Activated CD8-positive, alpha-beta memory T cell treated with anti-CD3 and anti-CD28 coated beads for 4 hours (primary cell): Measurements from ENCODE around the gene SPATA25.
"Not testable (repeated sequence)": the region's sequence is repeated elsewhere in the genome, so short reads cannot be mapped to it uniquely, and the experiment has no call there.

Source experiments
- DNase-seq, 2 donors: peaks; one replicate each; pipeline ENCODE4 v3.0.0-alpha.2; 2020; ENCODE audit warnings: low read depth in 2 of 2

Gene SPATA25, protein sequence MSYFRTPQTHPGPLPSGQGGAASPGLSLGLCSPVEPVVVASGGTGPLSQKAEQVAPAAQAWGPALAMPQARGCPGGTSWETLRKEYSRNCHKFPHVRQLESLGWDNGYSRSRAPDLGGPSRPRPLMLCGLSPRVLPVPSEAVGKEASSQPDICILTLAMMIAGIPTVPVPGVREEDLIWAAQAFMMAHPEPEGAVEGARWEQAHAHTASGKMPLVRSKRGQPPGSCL

DNA sequence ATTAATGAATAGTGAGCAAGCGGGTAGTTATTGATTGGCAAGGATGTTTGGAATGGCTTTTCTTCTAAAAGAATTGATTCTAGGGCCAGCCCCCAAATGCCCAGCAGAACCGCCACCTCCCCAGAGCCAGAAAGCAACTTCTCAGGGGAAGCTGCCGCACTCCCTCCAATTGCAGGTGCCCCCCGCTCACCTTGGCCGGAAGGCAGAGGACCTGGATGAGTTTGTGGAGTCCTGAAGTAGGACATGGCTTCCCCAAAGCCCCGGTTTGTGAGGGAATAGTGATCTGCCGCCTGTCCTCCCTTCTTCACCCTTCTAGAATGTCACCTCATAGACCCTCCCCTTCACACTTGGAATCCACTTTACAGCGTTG is at the start of gene SPATA25:
TSS of gene SPATA25 (minus strand) at position 277 of the 370 bp plus-strand sequence. CDS start at position 245, 32 bp downstream.
- DNase-seq: no peak

DNA sequence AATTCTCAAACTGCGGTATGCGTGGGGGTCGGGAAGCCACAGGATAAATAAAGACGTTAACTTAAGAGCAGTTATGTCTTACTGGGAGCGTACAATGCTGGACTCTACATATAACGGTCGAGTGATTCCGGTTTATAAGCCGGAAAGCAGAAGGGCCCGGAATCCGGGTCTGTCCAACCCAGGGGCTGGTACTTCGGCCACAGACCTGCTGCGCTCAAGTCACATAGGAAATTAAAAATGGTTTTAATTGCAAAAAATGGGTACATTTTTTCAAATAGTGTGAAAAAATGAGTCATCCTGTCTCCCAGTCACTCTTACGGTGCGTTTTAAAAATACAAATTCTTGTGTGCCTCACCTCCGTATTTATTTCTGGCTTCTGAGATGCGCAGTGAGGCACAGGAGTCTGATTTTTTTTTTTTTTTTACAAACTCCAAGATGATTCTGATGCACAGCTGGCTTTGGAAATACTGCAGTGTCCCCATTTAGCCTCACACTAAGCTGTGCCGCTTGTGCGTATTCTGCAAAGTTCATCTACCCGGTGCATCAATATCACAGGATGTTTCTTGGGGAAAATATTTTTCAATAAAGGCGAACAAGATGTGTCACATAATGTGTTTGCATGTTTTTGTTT is 48.1 kb upstream of the SPATA25 start:
- DNase-seq: no peak

DNA sequence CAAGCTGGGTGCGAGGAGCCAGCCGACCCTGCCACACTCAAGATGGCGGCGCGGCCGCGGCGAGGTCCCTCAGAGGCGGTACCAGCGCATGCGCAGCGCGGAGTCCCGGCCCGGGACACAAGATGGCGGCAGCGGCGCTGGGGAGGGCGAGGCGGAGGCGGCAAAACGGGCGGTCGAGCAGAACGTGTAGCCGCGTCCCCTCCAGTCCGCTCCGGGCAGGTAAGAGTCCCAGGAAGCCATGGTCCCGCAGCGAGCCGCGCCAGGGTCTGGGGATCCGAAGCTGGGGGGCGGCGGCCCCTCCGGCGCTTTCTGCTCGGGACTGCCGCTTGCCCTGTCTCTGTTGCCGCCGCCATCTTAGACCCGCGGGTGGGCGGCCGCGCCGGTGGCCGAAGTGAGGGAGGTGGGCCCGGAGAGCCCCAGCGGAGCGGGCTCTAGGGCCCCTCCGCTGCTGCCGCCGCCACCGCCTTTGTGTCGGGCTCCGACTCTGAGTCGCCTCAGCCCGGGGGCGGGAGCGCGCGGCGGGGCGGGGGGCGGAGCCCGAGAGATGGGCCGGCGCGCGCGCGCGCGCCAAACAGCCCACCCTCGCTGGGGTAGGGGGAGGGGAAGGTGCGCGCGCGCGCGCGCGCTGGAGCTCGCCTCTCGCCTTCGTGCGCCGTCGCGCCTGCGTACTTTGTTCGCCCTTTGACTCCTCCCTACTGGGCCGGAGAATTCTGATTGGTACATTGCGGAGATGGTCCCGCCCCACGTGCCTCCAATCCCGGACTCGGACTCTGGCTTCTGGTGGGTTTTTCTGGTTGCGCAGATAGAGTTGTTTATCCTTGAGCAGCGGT is 47.4 kb upstream of the SPATA25 start, which contains the start of gene PCIF1:
TSS of gene PCIF1 (plus strand) at position 98 of the 830 bp plus-strand sequence. CDS start 4,317 bp downstream, outside the sequence.
- DNase-seq: peak; percentile 96 to 97

DNA sequence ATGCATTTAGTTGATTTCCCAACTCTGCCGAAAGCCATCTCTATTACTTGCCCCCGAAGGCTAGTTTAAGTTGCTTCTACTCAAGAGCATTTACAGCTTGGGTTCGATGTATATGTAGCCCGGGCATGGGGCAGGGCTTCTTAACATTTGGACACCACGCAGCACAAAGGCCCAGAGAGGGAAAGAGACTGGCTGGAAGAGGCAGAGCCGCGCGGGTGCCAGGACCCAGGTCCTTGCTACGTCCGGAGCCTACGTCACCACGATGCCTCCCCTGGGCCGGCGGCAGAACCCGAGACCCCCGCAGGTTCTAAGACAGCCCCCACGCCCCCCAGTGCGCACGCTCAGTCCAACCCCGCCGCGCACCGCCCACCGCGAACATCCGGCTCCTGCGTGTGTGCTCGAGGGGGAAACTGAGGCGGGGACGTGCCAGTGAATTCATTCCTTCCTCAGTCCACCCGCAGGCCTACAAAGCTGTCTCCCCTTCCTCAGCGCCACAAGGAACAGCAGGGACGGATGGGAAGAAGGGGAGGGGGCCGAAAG is 46.7 kb upstream of the SPATA25 start:
- DNase-seq: peak in 1 of 2 donors; percentile 30

DNA sequence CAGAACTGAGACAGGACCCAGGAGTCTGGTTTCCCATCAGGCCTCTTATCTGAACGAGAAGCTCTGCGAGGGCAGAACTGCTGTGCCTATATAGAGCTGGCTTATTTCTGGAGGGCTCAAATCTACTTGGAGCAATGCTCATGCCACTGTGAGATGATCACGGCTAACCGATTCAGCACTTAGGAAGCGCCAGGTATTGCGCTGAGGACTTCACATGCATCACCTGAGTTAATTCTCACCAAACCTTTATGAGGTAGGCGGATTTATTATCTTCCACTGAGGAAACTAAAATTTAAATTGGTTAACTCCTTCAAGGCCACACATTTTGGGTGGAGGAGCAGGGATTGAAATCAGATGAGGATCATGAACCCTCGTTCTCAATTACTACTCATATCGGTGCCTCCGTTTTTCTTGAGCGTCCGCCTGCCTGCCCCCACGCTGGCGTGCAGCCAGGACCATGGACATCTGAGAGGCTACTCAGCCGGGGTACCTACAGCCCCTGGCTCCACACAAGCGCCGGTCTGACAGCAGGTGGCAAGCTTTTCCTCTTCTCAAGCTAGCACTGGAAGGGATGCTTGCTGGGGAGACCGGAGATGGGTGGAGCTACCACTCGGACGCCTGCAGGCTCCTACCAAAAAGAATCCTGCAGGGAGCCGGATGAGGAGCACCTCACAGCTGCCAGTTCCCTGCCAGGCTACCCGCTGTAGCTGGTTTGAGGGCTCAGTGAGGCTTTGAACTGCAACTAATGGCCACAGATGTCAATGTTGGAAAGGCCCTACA is 46.0 kb upstream of the SPATA25 start:
- peak; percentile 21 to 32 for DNase-seq

DNA sequence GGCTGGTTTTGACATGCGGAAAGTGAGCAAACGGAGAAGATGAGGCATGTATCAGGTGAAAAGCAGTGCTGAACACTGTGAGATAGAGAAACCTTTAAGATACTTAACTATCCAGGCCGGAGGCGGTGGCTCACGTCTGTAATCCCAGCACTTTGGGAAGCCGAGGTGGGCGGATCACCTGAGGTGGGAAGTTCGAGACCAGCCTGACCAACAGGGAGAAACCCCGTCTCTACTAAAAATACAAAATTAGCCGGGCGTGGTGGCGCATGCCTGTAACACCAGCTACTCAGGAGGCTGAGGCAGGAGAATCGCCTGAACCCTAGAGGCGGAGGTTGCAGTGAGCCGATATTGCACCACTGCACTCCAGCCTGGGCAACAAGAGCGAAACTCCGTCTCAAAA is 44.3 kb upstream of the SPATA25 start:
- not testable (repeated sequence) for DNase-seq

DNA sequence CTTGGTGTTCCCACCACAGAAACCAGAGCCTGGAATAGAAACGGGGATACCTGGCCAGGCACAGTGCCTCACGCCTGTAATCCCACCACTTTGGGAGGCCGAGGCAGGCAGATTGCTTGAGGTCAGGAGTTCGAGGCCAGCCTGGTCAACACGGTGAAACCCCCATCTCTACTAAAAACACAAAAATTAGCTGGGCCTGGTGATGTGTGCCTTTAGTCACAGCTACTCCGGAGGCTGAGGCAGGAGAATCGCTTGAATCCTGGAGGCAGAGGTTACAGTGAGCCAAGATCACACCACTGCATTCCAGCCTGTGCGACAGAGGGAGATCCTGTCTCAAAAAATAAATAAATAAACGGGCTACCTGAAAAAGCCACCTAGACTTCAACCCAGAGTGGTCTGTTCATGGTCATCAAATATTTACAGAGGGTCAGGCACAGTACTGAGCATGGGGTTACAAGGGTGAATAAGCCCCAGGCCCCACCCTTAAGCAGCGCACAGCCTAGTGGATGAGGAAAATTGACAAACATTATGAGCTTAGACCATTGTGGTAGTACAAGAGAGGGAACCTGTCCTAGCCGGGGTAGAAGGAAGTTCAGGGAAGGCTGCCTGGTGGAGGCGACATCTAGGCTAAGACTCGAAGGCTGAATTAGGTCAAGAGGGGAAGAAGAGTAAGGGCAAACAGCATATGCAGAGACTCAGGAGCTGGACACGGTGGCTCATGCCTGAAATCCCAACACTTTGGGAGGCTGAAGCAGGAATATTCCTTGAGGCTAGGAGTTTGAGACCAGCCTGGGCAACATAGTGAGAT is 39.9 kb upstream of the SPATA25 start:
- DNase-seq: no peak

DNA sequence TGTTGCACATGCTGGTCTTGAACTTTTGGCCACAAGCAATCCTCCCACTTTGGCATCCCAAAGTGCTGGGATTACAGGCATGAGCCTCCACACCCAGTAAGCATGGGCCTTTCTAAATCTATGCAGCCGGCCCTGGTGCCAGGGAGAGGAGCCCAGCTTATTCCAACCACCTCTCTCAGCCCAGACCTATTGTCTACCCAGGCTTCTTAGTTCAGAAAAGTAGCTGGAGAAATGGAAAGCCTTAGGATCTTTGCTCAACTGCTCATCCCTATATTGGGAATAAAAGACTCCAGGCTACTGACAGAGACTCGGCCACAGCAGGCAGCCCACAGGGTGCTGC is 39.3 kb upstream of the SPATA25 start:
- DNase-seq: no peak

DNA sequence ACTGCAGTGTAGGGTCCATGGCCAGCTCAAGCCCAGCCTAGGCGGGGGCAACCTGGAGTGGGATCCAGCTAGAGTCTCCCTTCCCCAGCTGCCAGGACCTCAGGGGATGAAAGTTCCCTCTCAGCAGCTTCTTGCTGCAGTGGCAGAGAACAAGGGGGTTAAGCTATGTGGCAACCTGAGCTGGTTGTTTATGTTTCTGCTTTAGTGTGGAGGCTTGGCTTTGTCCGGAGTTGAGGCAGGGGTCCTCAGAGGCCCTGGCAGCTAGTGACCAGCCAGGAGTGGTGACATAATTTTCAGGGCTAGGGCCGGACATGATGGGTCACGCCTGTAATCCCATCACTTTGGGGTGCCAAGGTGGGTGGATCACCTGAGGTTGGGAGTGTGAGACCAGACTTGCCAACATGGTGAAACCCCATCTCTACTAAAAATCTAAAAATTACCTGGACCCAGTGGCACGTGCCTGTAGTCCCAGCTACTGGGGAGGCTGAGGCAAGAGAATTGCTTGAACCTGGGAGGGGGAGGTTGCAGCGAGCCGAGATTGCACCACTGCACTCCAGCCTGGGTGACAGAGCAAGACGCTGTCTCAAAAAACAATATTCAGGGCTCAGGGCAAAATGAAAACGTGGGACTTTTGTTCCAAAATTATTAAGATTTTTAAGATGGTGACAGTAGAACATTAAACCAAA is 38.5 kb upstream of the SPATA25 start:
- no peak for DNase-seq

DNA sequence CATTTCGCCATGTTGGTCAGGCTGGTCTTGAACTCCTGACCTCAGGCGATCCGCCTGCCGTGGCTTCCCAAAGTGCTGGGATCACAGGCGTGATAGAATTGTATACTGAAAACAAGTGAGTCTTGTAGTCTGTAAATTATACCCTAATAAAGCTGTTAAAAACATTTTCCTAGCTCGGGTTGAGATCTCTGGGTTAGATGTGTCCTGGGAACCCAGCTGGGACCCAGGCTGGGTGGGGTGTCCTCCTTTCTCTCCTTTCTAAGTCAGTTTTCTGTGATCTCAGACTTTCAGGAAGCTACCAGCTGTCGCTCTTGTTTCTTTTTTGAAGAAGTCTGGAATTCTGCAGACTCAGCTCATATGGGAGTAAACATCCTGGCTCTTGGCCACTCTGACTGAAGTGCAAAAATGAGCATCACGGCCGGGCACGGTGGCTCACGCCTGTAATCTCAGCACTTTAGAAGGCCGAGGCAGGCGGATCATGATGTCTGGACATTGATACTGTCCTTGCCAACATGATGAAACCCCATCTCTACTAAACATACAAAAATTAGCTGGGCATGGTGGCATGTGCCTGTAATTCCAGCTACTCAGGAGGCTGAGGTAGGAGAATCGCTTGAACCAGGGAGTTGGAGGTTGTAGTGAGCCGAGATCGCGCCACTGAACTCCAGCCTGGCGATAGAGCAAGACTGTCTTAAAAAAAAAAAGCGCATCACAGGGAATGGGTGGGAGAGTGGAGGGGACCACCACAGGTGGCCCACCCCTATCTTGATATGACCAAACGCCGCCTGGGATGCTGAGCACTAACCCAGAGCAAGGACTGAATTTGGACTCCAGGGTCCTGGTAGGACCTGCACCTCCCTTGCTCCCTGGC is 37.2 kb upstream of the SPATA25 start:
- no peak for DNase-seq

DNA sequence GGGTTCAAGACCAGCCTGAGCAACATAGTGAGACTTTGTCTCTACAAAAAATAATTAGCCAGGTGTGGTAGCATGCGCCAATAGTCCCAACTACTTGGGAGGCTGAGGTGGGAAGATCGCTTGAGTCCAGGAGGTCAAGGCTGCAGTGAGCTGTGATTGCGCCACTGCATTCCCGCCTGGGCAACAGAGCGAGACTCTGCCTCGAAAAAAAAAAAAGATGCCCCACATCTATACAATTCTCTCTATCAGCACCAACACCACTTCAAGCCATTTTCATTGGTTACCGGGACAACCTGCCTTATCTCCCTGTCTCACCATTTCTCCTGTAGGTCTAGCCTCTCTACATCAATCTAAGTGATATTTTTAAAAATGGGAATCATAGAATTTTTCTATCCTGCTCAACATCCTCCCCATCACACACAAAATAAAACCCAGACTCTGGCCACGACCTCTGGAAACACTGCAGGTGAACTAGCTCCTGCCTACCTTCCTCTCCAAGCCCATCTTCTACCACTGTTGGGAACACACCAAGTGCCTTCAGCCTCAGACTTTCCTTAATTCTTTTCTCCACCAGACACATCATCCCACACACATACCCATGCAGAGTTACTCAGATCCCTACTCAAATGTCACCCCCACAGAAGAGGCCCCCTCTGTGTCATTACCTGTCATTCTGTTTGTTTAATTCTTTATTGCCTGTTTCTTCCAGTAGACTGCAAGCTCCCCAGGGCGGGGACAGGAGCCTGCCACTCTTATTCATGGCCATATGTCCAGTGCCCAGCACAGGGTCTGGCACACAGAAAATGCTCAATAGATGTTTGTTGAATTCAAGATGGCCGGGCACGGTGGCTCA is 34.1 kb upstream of the SPATA25 start:
- DNase-seq: no peak

DNA sequence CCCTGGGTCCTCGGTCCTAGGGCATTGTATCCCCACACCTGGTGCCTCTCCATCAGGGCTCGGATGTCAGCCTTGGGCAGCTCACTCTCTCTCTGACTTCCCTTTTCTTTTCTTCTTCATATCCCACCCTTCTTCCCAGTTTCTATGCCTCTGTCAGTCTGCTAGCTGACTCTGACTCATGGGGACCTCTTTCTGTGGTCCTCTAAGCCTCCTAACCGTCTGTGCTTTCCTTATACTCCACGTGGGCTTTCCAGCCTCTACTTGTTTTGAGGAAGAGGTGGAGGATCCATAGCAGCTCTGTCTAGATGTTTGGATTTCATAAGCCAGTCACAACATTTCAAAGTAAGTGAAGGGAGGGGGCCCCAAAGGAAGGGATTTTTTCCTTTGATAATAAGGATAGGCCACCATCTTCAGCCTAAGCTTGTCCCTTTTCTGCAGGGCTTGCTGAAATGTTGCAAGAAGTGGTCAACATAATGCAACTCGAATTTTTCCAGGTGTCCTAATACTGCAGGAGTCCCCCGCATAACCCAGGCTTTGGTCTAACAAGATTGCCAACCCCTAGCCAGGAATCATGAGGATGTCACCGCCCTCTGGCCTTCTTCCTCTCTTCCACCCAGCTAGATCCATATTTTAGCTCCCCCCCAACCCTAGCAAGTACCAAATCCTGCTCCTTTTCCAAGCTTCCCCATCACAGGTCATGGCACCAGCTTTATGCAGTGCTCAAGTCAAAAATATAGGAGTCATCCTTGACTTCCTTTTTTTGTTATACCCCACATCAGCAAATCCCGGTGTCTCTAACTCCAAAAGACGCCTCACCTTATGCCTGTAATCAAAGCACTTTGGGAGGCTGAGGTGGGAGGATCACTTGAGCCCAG is 33.3 kb upstream of the SPATA25 start:
- no peak for DNase-seq

DNA sequence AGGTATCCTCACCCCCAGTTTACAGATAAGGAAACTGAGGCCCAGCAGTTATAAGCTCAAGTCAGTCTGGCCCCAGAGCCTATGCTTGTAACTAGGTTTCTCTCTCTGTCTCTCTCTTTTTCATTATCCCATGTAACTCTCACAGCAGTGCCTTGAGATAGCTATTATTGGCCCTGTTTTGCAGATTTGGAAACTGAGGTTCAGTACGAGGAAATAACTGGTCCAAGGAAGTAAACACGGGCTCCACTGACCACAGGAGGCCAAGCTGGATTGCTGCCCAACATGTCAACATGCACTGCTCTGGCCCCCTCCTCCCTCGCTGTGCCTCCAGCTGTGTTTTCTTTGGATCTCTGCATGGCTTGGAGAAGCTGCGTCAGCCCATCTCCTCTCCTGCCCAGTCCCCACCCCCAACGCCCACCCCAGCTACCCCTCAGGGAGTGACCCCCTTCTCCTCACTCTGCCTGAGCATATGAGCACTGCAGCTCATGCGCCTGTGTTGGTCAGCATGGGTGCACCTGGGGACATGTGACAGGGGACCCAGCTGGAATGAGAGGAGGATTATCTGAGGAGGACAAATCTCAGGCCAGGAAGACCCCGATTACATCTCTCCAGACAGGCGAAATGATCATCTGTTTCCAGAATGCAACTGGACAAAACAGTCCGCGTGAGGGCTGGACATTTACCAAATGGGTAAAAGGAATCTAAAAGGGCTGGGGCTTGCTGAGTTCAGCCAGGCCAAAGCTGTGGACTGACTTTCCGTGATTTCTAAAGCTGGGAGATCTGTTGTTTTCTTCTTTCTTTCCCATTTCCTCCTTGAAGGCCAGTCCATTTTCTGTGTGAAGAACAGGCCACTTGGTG is 32.3 kb upstream of the SPATA25 start:
- DNase-seq: no peak

DNA sequence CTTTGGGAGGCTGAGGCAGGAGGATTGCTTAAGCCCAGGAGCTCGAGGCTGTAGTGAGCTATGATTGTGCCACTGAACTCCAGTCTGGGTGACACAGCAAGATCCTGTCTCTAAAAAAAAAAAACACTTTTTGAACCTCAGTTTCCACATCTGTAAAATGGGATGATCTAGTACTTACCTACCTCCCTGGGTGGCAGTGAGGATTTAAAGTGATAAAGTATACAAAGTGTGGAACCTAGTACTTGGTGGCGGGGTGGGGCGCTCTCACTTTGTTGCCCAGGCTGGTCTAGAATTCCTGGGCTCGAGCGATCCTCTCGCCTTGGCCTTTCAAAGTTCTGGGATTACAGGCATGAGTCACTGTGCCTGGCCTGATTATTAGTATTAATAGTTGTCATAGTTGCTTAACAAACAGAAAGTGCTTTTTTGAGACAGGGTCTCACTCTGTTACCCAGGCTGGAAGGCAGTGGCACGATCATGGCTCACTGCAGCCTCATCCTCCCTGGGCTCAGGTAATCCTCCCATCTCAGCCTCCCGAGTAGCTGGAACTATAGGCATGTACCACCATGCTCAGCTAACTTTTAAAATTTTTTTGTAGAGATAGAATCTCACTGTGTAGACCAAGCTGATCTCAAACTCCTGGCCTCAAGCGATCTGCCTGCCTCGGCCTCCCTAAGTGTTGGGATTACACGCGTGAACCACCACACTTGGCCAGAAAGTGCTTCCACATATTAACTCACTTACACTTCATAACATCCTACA is 31.5 kb upstream of the SPATA25 start:
- no peak for DNase-seq

DNA sequence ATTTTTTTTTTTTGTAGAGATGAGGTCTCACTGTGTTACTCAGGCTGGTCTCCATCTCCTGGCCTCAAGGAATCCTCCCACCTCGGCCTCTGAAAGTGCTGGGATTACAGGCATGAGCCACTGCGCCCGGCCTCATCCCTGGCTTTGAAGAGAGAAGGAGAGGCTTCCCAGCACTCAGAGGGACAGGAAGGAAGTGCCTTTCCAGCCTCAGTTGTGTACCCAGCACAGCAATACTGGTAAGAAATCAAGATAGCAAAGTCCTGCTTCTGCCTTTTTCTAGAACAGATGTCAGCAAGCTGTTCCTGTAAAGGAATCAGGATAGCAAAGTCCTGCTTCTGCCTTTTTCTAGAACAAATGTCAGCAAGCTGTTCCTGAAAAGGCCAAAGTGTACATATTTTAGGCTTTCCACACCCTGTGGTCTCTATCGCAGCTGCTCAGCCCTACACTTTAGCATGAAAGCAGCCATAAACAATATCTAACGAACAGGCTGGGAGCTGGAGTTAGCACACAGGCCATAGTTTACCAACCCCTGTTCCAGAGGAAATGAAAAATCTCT is 30.8 kb upstream of the SPATA25 start:
- no peak for DNase-seq
